ENCODE data around the gene TAS2R5.

DNA sequence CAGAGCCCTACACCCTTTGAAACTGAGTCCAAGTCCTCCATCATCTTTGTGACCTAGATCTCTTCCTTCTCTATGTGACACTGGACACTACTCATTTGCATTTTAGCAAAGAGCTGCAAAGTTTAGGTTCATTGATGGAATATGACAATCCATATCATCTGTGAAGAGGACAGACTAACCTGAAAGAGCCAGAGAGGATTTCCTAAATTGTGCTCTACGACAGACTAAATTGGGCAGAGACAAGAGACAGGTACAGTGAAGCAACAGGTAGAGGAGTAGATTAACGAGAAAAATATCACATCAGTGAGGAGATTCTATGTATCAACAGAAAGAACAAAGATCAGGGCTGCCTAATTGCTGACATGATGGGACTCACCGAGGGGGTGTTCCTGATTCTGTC, 26.2 kb upstream of the TAS2R5 start, which contains the start of gene TAS2R3:
- TF ChIP-seq EZH2 (IDR thresholded peaks at IDR 0.05): no peak
- TF ChIP-seq CTCF (IDR thresholded peaks at IDR 0.05): no peak
- TF ChIP-seq EZH2phosphoT487 (IDR thresholded peaks at IDR 0.05): no peak

Measured in neural progenitor cell (in vitro differentiated cells).